ENCODE measurements around the gene NRXN3. TPM values are rescaled to one million over a fixed set of nuclear protein-coding genes. Genes with fewer than 3 reads are reported as not detected.

Gene NRXN3
- total RNA-seq, 2 experiments from 2014 or later, result not detected

DNA sequence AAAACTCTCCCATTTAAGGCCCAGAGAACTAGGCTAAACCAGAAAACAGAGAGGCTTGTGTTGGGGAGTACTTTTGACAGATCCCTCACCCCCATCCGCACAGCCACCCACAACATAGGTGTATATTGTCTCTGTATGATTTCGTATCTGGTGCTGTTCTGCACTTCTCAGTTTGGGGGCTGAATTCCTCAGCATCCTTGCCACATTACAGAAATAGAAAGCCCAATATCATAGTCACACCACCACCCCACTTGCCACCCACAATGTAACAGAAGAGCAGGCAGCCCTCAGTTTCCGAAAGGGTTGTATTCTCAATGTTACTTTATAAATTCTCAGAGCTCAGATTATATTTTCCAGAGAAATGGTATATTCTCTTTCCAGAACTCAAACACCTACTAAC is 1090.2 kb downstream of the NRXN3 start:
- no peak overlapping the region for H3K27ac Mint-ChIP-seq
- no peaks in the 10 kb centered on the region for H3K9me3 Mint-ChIP-seq
- H3K4me1 Mint-ChIP-seq, result no peaks in the 10 kb centered on the region
- H3K4me3 Mint-ChIP-seq, result no peak overlapping the region
- CTCF ChIA-PET, result no interaction called here
- H3K36me3 Mint-ChIP-seq (ENCODE audit: low read depth), result no peaks in the 10 kb centered on the region
- no peak for DNase-seq
- no peaks in the 10 kb centered on the region for H3K27me3 Mint-ChIP-seq
- POLR2A ChIA-PET, result no interaction called here

- no peak overlapping the region for H3K4me3 Mint-ChIP-seq
- H3K4me1 Mint-ChIP-seq, result no peaks in the 10 kb centered on the region
- H3K36me3 Mint-ChIP-seq (ENCODE audit: low read depth), result no peaks in the 10 kb centered on the region
- no peaks in the 10 kb centered on the region for H3K27me3 Mint-ChIP-seq
- H3K9me3 Mint-ChIP-seq, result no peaks in the 10 kb centered on the region
- no peak overlapping the region for H3K27ac Mint-ChIP-seq
- no peak for DNase-seq
- CTCF ChIA-PET, result no interaction called here
- POLR2A ChIA-PET, result no interaction called here
Measured at GRCh38 chr14:79265366-79265946, 1095.3 kb downstream of the NRXN3 start.

GRCh38 chr14:79270361-79270760 is 1100.2 kb downstream of the NRXN3 start:
- no peaks in the 10 kb centered on the region for H3K4me1 Mint-ChIP-seq
- POLR2A ChIA-PET, result no interaction called here
- no peak for DNase-seq
- H3K4me3 Mint-ChIP-seq, result no peak overlapping the region
- H3K9me3 Mint-ChIP-seq, result no peaks in the 10 kb centered on the region
- no peaks in the 10 kb centered on the region for H3K36me3 Mint-ChIP-seq (ENCODE audit: low read depth)
- no peak overlapping the region for H3K27ac Mint-ChIP-seq
- H3K27me3 Mint-ChIP-seq, result no peaks in the 10 kb centered on the region
- CTCF ChIA-PET, result no interaction called here

- H3K36me3 Mint-ChIP-seq (ENCODE audit: low read depth), result no peaks in the 10 kb centered on the region
- ChIA-PET POLR2A (no interaction called here), CTCF (no interaction called here)
- H3K9me3 Mint-ChIP-seq, result no peaks in the 10 kb centered on the region
- H3K4me3 Mint-ChIP-seq, result no peak overlapping the region
- no peaks in the 10 kb centered on the region for H3K27me3 Mint-ChIP-seq
- no peak for DNase-seq
- H3K4me1 Mint-ChIP-seq, result no peaks in the 10 kb centered on the region
- no peak overlapping the region for H3K27ac Mint-ChIP-seq
Measured at GRCh38 chr14:79271122-79271521, 1100.9 kb downstream of the NRXN3 start.

DNA sequence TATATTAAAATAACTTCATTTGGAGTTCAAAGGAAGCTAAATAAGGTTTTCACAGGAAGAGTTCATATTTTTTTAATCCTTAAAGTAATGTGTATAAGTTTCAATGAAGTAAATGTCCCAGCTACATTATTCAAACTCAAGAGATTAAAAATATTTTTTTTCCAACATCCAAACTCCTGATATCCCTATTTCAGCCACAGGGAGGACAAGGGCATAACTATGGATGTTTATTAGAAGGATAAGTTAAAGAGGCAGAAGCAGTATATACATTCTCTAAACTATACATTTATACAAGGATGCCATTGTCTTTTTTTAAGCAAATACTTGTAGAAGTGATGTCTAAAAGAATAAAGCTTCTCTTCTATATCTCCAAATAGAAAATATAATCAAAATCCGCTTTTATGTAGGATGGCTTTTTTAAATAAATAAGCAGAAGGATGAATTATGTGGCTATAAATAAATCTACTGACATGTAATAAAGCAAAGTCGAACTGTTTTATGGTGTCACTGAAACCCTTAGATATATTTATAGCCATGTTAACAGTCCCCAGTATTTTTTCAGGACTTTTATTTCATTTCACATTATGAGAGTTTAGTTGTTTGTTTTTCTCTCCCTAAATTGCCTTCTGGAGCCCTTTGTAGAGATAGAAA is 1104.6 kb downstream of the NRXN3 start:
- no peak overlapping the region for H3K27ac Mint-ChIP-seq
- ChIA-PET POLR2A (no interaction called here), CTCF (interaction anchor here (0.7 kb wide), 1 partner anchor 24 kb away, joined by 3 read pairs; no protein-coding TSS in a partner anchor)
- H3K4me3 Mint-ChIP-seq, result no peak overlapping the region
- no peak for DNase-seq
- peaks cover 20% of the 10 kb centered on the region for H3K27me3 Mint-ChIP-seq
- H3K36me3 Mint-ChIP-seq (ENCODE audit: low read depth), result no peaks in the 10 kb centered on the region
- no peaks in the 10 kb centered on the region for H3K4me1 Mint-ChIP-seq
- no peaks in the 10 kb centered on the region for H3K9me3 Mint-ChIP-seq

DNA sequence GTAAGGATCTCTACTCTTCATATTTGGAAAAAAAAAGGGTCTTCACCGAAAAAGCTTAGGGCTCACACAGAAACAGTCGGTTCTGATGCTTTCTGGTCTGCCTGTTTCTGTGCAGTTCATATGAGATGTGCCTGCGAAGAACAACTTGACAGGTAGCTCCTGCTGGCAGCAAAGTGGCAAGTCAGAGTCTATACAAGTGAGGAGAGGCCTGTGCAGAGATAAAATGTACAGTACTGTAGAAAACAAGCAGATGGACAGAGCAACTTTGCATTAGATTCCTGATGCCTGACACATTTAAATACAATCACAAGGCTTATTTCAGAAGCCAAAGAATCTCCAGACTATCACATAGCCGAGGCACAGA is 1105.1 kb downstream of the NRXN3 start:
- peaks cover 25% of the 10 kb centered on the region for H3K27me3 Mint-ChIP-seq
- no peak overlapping the region for H3K4me3 Mint-ChIP-seq
- no peak overlapping the region for H3K27ac Mint-ChIP-seq
- H3K36me3 Mint-ChIP-seq (ENCODE audit: low read depth), result peaks cover 2% of the 10 kb centered on the region
- ChIA-PET POLR2A (no interaction called here), CTCF (interaction anchor here (0.7 kb wide), 1 partner anchor 24 kb away, joined by 3 read pairs; no protein-coding TSS in a partner anchor)
- H3K9me3 Mint-ChIP-seq, result no peaks in the 10 kb centered on the region
- no peaks in the 10 kb centered on the region for H3K4me1 Mint-ChIP-seq
- no peak for DNase-seq

DNA sequence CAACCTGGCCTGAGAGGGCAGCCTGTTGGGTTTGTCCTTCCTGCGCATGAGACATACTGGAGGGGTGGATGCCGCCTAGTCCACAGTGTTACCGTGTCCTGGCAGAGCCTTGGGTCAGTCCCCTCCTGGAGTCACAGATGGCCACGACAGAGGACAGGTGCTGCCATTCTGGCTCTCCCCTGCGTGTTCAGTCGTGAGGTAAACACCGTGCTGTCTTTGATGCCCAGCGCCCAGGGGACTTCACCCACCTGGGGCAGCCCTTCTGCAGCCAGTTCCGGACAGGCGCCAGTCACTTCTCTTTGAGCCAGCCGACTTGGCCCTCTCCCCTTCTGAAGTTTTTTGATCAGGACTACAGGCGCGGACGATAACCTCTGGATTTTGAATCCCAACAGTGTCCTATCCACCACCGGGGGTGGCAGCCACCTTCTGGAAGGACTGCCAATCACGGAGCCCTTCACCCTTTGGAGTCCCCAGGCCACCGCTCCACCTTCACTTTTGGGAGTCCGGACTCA is 1108.2 kb downstream of the NRXN3 start:
- ChIA-PET CTCF (no interaction called here), POLR2A (no interaction called here)
- H3K27ac Mint-ChIP-seq, result no peak overlapping the region

DNA sequence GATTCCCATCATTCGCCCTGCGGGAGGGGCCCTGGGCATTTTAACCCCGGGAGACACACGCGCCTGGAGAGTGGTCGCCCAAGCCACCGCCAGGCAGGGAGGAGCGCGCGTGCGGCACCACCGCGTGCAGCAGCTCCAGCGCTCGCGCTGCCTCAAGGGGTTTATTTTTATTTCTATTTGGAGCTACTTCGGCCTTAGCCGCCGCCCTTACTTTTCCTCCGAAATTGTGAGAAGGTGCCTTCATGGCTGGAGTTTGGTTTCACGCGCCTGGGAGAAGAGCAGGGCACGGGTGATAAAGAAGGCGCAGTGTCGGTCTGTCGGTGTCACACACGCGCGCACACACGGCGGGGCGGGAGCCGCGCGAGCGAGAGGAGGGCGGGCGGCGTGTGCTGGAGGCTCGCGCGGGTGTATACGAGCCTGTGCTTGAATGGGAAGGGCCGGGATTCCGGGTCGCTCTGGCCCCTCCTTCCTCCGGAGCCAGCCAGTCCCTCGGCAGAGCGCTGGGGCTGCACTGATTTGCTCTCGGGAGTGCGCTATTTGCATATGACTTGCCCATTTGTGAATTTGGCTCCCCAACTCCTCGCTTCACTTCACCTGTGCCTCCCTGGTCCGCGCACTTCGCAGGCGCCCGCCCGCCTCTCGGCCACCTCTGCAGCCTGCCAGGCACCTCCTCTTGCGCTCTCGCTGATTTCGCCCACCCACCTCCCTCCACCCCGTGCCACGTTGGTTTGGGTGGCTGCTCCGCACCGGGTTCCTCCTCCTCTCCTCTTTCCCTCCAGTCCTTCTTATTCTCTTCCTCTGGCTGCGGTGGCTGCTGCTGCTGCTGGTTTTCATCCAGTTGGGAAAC is 1108.8 kb downstream of the NRXN3 start:
- ChIA-PET CTCF (no interaction called here), POLR2A (no interaction called here)
- Mint-ChIP-seq H3K36me3 (ENCODE audit: low read depth) (peaks cover 2% of the 10 kb centered on the region), H3K27me3 (peaks cover 47% of the 10 kb centered on the region), H3K4me3 (no peak overlapping the region), H3K9me3 (no peaks in the 10 kb centered on the region), H3K27ac (peak overlapping the region; percentile 75), H3K4me1 (no peaks in the 10 kb centered on the region)
- peak; percentile 6 for DNase-seq

More for the DNA sequence above, 1108.2 kb downstream of the NRXN3 start:
- DNase-seq, result no peak
- Mint-ChIP-seq H3K4me3 (no peak overlapping the region), H3K36me3 (ENCODE audit: low read depth) (peaks cover 2% of the 10 kb centered on the region), H3K4me1 (no peaks in the 10 kb centered on the region), H3K9me3 (no peaks in the 10 kb centered on the region), H3K27me3 (peaks cover 47% of the 10 kb centered on the region)

GRCh38 chr14:79279645-79280597 is 1109.7 kb downstream of the NRXN3 start:
- peaks cover 47% of the 10 kb centered on the region for H3K27me3 Mint-ChIP-seq
- H3K4me1 Mint-ChIP-seq, result no peaks in the 10 kb centered on the region
- peak overlapping the region; percentile 75 for H3K27ac Mint-ChIP-seq
- ChIA-PET POLR2A (no interaction called here), CTCF (no interaction called here)
- DNase-seq, result no peak
- H3K9me3 Mint-ChIP-seq, result no peaks in the 10 kb centered on the region
- no peak overlapping the region for H3K4me3 Mint-ChIP-seq
- peaks cover 2% of the 10 kb centered on the region for H3K36me3 Mint-ChIP-seq (ENCODE audit: low read depth)

GRCh38 chr14:79281244-79282152 is 1111.3 kb downstream of the NRXN3 start:
- ChIA-PET POLR2A (no interaction called here), CTCF (interaction anchor here (0.8 kb wide), 1 partner anchor 9 kb away, joined by 3 read pairs; no protein-coding TSS in a partner anchor)
- DNase-seq, result no peak
- Mint-ChIP-seq H3K9me3 (no peaks in the 10 kb centered on the region), H3K4me3 (no peak overlapping the region), H3K36me3 (ENCODE audit: low read depth) (peaks cover 2% of the 10 kb centered on the region), H3K4me1 (no peaks in the 10 kb centered on the region), H3K27me3 (peaks cover 47% of the 10 kb centered on the region), H3K27ac (no peak overlapping the region)

DNA sequence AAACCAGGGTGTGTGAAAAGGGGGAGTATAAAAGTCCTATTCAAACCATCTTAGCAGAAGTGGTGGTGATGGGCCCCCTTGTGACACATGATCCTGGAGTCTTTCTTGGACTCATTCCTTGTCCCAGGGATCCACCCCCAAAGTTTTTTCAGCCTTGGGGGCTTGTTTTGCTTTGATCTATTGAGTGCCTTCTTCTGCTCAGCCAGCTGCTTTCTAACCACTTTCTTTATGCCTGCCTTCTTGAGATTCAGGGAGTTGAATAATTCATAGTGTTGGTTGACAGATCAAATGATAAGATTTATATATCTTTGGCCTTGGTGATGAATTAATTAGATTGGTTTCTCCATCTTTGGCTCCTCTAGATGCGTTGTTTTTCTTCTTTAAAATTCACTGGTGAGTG is 1114.4 kb downstream of the NRXN3 start:
- H3K36me3 Mint-ChIP-seq (ENCODE audit: low read depth), result peaks cover 2% of the 10 kb centered on the region
- CTCF ChIA-PET, result no interaction called here
- H3K27me3 Mint-ChIP-seq, result peaks cover 28% of the 10 kb centered on the region
- H3K27ac Mint-ChIP-seq, result no peak overlapping the region
- no peaks in the 10 kb centered on the region for H3K9me3 Mint-ChIP-seq
- no peak overlapping the region for H3K4me3 Mint-ChIP-seq
- no peaks in the 10 kb centered on the region for H3K4me1 Mint-ChIP-seq
- no peak for DNase-seq
- POLR2A ChIA-PET, result no interaction called here

- Mint-ChIP-seq H3K4me1 (no peaks in the 10 kb centered on the region), H3K27ac (no peak overlapping the region), H3K36me3 (ENCODE audit: low read depth) (no peaks in the 10 kb centered on the region), H3K27me3 (peaks cover 22% of the 10 kb centered on the region), H3K9me3 (no peaks in the 10 kb centered on the region), H3K4me3 (no peak overlapping the region)
- ChIA-PET CTCF (no interaction called here), POLR2A (no interaction called here)
- DNase-seq, result no peak
Measured at GRCh38 chr14:79285263-79285662, 1115.1 kb downstream of the NRXN3 start.
